ENCODE results near the gene FLRT1. TPM values are rescaled to one million over a fixed set of nuclear protein-coding genes. Genes with fewer than 3 reads are reported as not detected.

The FLRT1 gene
- total and polyA plus RNA-seq, 4 donors = 0.02 to 0.32 (median 0.05) TPM; not detected in 1

- H3K9ac ChIP-seq (ENCODE audit: low read depth in 1 of 2, low read length in 2 of 2) = peak overlapping the region in 1 of 2 donors; percentile 58
- H3K4me3 ChIP-seq (ENCODE audit: low read depth in 1 of 3, low read length in 3 of 3) = peak overlapping the region in 1 of 3 donors; percentile 5
- H3K4me1 ChIP-seq (ENCODE audit: control insufficient read depth in 4 of 4, insufficient read depth in 4 of 4, low read length in 3 of 4) = peaks cover 3 to 22% (median 9%) of the 10 kb centered on the region in 4 donors
Observed at GRCh38 chr11:64007629-64008282, 28.0 kb upstream of the FLRT1 start.

More at GRCh38 chr11:64007629-64008282, 28.0 kb upstream of the FLRT1 start:
- Histone ChIP-seq H3K36me3 (ENCODE audit: control insufficient read depth in 4 of 4, insufficient read depth in 3 of 4, low read depth in 1 of 4, low read length in 3 of 4) (no peaks in the 10 kb centered on the region), H3K27me3 (ENCODE audit: control insufficient read depth in 4 of 4, insufficient read depth in 4 of 4, low read length in 3 of 4) (no peaks in the 10 kb centered on the region), H3K27ac (ENCODE audit: low read depth in 1 of 2, low read length in 2 of 2) (peak overlapping the region in 1 of 2 donors; percentile 25), H3K9me3 (ENCODE audit: control insufficient read depth in 4 of 4, low read length in 3 of 4) (no peaks in the 10 kb centered on the region)
- peak; percentile 70 for DNase-seq (ENCODE audit: low spot score)
- 9% methylated on average over 40 of the region's 40 CpGs for WGBS
- TF ChIP-seq GABPA (IDR thresholded peaks at IDR 0.05 in 1 of 2, conservative IDR thresholded peaks at IDR 0.05 in 1 of 2) (peak in 1 of 2 donors; percentile 43), TAF1 (conservative IDR thresholded peaks at IDR 0.05) (no peak), FOXA2 (IDR thresholded peaks at IDR 0.05) (no peak), REST (IDR thresholded peaks at IDR 0.05) (no peak), HNF4G (IDR thresholded peaks at IDR 0.05) (no peak), NR2F2 (IDR thresholded peaks at IDR 0.05) (peak; percentile 91), EGR1 (IDR thresholded peaks at IDR 0.05; ENCODE audit: low read depth in 2 of 2) (no peak), SP1 (IDR thresholded peaks at IDR 0.05) (peak; percentile 30), HNF4A (conservative IDR thresholded peaks at IDR 0.05) (peak in 1 of 2 donors; percentile 28), RXRA (IDR thresholded peaks at IDR 0.05) (peak in 1 of 2 donors; percentile 15), RAD21 (IDR thresholded peaks at IDR 0.05) (peak in 1 of 2 donors; percentile 73), ATF3 (IDR thresholded peaks at IDR 0.05) (no peak), JUND (IDR thresholded peaks at IDR 0.05) (no peak), YY1 (IDR thresholded peaks at IDR 0.05) (no peak), FOXA1 (IDR thresholded peaks at IDR 0.05) (no peak), MAX (IDR thresholded peaks at IDR 0.05) (no peak)
- TF ChIP-seq, protein P1, sequence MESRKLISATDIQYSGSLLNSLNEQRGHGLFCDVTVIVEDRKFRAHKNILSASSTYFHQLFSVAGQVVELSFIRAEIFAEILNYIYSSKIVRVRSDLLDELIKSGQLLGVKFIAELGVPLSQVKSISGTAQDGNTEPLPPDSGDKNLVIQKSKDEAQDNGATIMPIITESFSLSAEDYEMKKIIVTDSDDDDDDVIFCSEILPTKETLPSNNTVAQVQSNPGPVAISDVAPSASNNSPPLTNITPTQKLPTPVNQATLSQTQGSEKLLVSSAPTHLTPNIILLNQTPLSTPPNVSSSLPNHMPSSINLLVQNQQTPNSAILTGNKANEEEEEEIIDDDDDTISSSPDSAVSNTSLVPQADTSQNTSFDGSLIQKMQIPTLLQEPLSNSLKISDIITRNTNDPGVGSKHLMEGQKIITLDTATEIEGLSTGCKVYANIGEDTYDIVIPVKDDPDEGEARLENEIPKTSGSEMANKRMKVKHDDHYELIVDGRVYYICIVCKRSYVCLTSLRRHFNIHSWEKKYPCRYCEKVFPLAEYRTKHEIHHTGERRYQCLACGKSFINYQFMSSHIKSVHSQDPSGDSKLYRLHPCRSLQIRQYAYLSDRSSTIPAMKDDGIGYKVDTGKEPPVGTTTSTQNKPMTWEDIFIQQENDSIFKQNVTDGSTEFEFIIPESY (IDR thresholded peaks at IDR 0.05) = no peak
- TF ChIP-seq, protein P2, sequence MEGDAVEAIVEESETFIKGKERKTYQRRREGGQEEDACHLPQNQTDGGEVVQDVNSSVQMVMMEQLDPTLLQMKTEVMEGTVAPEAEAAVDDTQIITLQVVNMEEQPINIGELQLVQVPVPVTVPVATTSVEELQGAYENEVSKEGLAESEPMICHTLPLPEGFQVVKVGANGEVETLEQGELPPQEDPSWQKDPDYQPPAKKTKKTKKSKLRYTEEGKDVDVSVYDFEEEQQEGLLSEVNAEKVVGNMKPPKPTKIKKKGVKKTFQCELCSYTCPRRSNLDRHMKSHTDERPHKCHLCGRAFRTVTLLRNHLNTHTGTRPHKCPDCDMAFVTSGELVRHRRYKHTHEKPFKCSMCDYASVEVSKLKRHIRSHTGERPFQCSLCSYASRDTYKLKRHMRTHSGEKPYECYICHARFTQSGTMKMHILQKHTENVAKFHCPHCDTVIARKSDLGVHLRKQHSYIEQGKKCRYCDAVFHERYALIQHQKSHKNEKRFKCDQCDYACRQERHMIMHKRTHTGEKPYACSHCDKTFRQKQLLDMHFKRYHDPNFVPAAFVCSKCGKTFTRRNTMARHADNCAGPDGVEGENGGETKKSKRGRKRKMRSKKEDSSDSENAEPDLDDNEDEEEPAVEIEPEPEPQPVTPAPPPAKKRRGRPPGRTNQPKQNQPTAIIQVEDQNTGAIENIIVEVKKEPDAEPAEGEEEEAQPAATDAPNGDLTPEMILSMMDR (IDR thresholded peaks at IDR 0.05; ENCODE audit: low read depth, low read length, missing input control) = peak; percentile 58
